HG03460 (cell line): ENCODE results near the gene RALGAPB.
"Not testable (repeated sequence)": the region's sequence is repeated elsewhere in the genome, so short reads cannot be mapped to it uniquely, and the experiment has no call there.

ENCODE experiments used
- ATAC-seq: cut with Tn5 transposase; IDR thresholded peaks from one replicate; pipeline ENCODE4 v1.9.1; 2021; ENCODE audit not compliant: unreplicated experiment

Gene RALGAPB

GRCh38 chr20:38485041-38485440 lies 12.4 kb downstream of the RALGAPB start:
- no peak for ATAC-seq

- no peak for ATAC-seq
Observed at GRCh38 chr20:38489181-38489580, 16.5 kb downstream of the RALGAPB start.

- ATAC-seq = no peak
Observed at GRCh38 chr20:38497246-38497935, 24.7 kb downstream of the RALGAPB start.

GRCh38 chr20:38498909-38499308 lies 26.3 kb downstream of the RALGAPB start:
- ATAC-seq = no peak

- ATAC-seq = no peak
Observed at GRCh38 chr20:38499366-38499765, 26.7 kb downstream of the RALGAPB start.

- no peak for ATAC-seq
Observed at GRCh38 chr20:38501858-38502436, 29.3 kb downstream of the RALGAPB start.

GRCh38 chr20:38504368-38505090 lies 31.9 kb downstream of the RALGAPB start:
- no peak for ATAC-seq

- ATAC-seq = no peak
Observed at GRCh38 chr20:38505091-38505455, 32.4 kb downstream of the RALGAPB start.

- ATAC-seq = not testable (repeated sequence)
Observed at GRCh38 chr20:38511726-38512125, 39.1 kb downstream of the RALGAPB start.

GRCh38 chr20:38514185-38514584 lies 41.5 kb downstream of the RALGAPB start:
- no peak for ATAC-seq

GRCh38 chr20:38514947-38515346 lies 42.3 kb downstream of the RALGAPB start:
- ATAC-seq = no peak

GRCh38 chr20:38515631-38516030 lies 43.0 kb downstream of the RALGAPB start:
- ATAC-seq = no peak

GRCh38 chr20:38519426-38519825 lies 46.8 kb downstream of the RALGAPB start:
- no peak for ATAC-seq

GRCh38 chr20:38520261-38520660 lies 47.6 kb downstream of the RALGAPB start:
- ATAC-seq = no peak

- no peak for ATAC-seq
Observed at GRCh38 chr20:38523697-38524096, 51.1 kb downstream of the RALGAPB start.

GRCh38 chr20:38528167-38528566 lies 55.5 kb downstream of the RALGAPB start:
- ATAC-seq = no peak

- no peak for ATAC-seq
Observed at GRCh38 chr20:38531021-38531420, 58.4 kb downstream of the RALGAPB start.

- no peak for ATAC-seq
Observed at GRCh38 chr20:38534756-38535155, 62.1 kb downstream of the RALGAPB start.

GRCh38 chr20:38536310-38536709 lies 63.7 kb downstream of the RALGAPB start:
- no peak for ATAC-seq

GRCh38 chr20:38537176-38537575 lies 64.5 kb downstream of the RALGAPB start:
- no peak for ATAC-seq

- no peak for ATAC-seq
Observed at GRCh38 chr20:38538789-38539188, 66.1 kb downstream of the RALGAPB start.
